Cardiac septum (tissue), 1 donor: ENCODE results near the gene ADO. TPM values are rescaled to one million over a fixed set of nuclear protein-coding genes. Genes with fewer than 3 reads are reported as not detected.

Experiments used
- DNase-seq: peaks from one replicate; pipeline ENCODE4 v3.0.0-alpha.2; 2020; ENCODE audit warnings: low spot score
- intact Hi-C: fragments of 100-400 bp; cut with DNase I; formaldehyde crosslinking; loops from one replicate; pipeline ENCODE4 v1.14.0; 2022
- total RNA-seq: library from RNA; stranded (reverse); fragmentation: NEBNext Ultra II Directional; extraction: Animal tissue kit (Norgen Biotek cat#: 25700); gene quantifications from one replicate; pipeline ENCODE4 v1.2.1, GENCODE V29; 2021
- donor health status: DM: no; HTN: no; CAD: no.

ADO gene
- total RNA-seq, 1 donor from 2014 or later = 19.5 TPM

- intact Hi-C loops = no loop called here
Measured at GRCh38 chr10:62851442-62851841, 46.9 kb downstream of the ADO start.

DNA sequence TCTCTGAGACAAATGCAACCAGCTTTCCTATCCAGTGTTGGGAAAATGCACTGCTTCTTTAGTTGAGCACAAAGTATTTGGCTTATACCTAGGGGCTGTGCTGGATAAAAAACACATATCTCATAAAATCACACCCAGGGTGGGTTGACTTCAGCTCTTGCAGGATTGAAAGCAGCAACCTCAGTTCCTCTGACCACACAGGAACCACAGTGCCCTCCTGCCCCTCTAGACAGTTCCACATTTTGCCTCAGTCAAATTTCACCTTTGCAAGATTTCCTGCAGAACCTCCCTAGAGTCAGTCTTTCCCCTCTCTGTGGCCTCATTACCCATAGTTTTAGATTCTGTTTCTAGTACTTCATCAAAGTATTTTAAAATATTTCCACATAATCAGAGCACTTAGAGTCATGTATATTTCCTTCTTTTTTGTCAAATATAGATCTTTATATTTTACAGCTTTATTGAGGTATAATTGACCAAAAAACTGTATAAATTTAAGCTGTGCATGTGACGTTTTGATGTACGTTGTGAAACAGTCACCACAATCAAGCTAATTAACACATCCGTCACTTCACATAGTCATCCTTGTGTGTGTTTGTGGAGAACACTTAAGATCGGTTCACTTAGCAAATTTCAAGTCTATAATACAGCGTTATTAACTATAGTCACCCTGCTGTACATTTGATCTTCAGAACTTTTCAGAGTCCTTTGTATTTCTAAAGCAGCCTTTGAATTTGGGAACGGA lies 48.6 kb downstream of the ADO start:
- DNase-seq = no peak

More at GRCh38 chr10:62851442-62851841, 46.9 kb downstream of the ADO start:
- no peak for DNase-seq

GRCh38 chr10:62853710-62854109 lies 49.2 kb downstream of the ADO start:
- intact Hi-C loops = no loop called here

More for the DNA sequence above, 48.6 kb downstream of the ADO start:
- intact Hi-C loops = no loop called here

GRCh38 chr10:62856021-62856420 lies 51.5 kb downstream of the ADO start:
- no peak for DNase-seq
- intact Hi-C loops = no loop called here

More at GRCh38 chr10:62853710-62854109, 49.2 kb downstream of the ADO start:
- no peak for DNase-seq

Other genes starting within 250 kb of the ADO start
- 4.8 TPM for gene EGR2, start 11.6 kb downstream of the ADO start, total RNA-seq